Adrenal gland (tissue), 5 donors: ENCODE measurements around the gene BICD1.

Experiments used
- CTCF ChIP-seq, 6 experiments: fragments of 450-650 bp in 4 of 6; fragments of 200-600 bp in 2 of 6; sonication (generic) in 1 of 6; IDR thresholded peaks; 1 replicate in 5 of 6; 2 replicates in 1 of 6; pipeline versions ENCODE4 v1.5.1 to v1.8.0; 2016 to 2021; ENCODE audit warnings: antibody characterized with exemption in 6 of 6, mild to moderate bottlenecking in 2 of 6, moderate library complexity in 1 of 6
- POLR2A ChIP-seq, 2 donors: fragments of 450-650 bp; IDR thresholded peaks; one replicate each; pipeline ENCODE4 v1.6.1; 2017; ENCODE audit warnings: antibody characterized with exemption in 2 of 2, mild to moderate bottlenecking in 2 of 2, moderate library complexity in 1 of 2
- donor health status: DM: no; HTN: no; CAD: no.

- TF ChIP-seq CTCF (IDR thresholded peaks at IDR 0.05) (no peak), POLR2A (IDR thresholded peaks at IDR 0.05) (no peak)
Observed at GRCh38 chr12:32400114-32400672, 293.5 kb downstream of the BICD1 start.
